Chondrocyte (in vitro differentiated cells): ENCODE data around the gene MFF. TPM values are rescaled to one million over a fixed set of nuclear protein-coding genes. Genes with fewer than 3 reads are reported as not detected.

Experiments
- DNase-seq: peaks from one replicate; pipeline ENCODE4 v3.0.0; 2021; ENCODE audit warnings: mixed read lengths, low spot score
- H3K27ac Mint-ChIP-seq: one replicate; pipeline ENCODE4 v1.8.0; 2021; ENCODE audit warnings: mild to moderate bottlenecking, moderate library complexity, mixed read lengths; ENCODE audit not compliant: unreplicated experiment
- H3K27me3 Mint-ChIP-seq: 2 replicates; pipeline ENCODE4 v1.8.0; 2021; ENCODE audit warnings: low read depth, mixed read lengths
- H3K36me3 Mint-ChIP-seq: 2 replicates; pipeline ENCODE4 v1.8.0; 2021; ENCODE audit warnings: low read depth, mixed read lengths
- H3K4me1 Mint-ChIP-seq: 2 replicates; pipeline ENCODE4 v1.8.0; 2021; ENCODE audit warnings: low read depth, mild to moderate bottlenecking, mixed read lengths
- H3K4me3 Mint-ChIP-seq: one replicate; pipeline ENCODE4 v1.8.0; 2021; ENCODE audit warnings: mild to moderate bottlenecking, moderate library complexity, mixed read lengths; ENCODE audit not compliant: unreplicated experiment
- H3K9me3 Mint-ChIP-seq: 2 replicates; pipeline ENCODE4 v1.8.0; 2021; ENCODE audit warnings: low read depth, mixed read lengths
- CTCF ChIP-seq: fragments of 200-600 bp; sonication (generic); IDR thresholded peaks from 2 replicates; pipeline ENCODE4 v1.5.0; 2021; ENCODE audit warnings: antibody characterized with exemption, mild to moderate bottlenecking, moderate library complexity
- long read RNA-seq: library from polyadenylated mRNA; stranded (forward); transcript quantifications from one replicate; pipeline ENCODE4 v2.0.0, GENCODE V29; 2021
- total RNA-seq: library from RNA; stranded (reverse); gene quantifications from 3 replicates; pipeline ENCODE4 v1.2.1, GENCODE V29; 2021

Gene MFF
- 64.7 to 76.0 TPM (median 66.8 TPM) in 3 replicates for total RNA-seq
- long read RNA-seq, transcript MFF-203 (8 exons, 1,716 nt): minor isoform, 7 of 87 reads
- long read RNA-seq, transcript MFF-201 (9 exons, 2,004 nt): major isoform, 19 of 87 reads
- long read RNA-seq, transcript MFF-205 (7 exons, 1,085 nt): minor isoform, 16 of 87 reads
- long read RNA-seq, partial matches to known transcripts: 0 of 87 reads
- long read RNA-seq, other reads (novel, unspliced or antisense): 35 of 87 reads

- Mint-ChIP-seq H3K4me1 (peaks cover 35% of the 10 kb centered on the region), H3K9me3 (peaks cover 5% of the 10 kb centered on the region), H3K27ac (peak within 1 kb of the TSS; percentile 95), H3K4me3 (peak within 1 kb of the TSS; percentile 89), H3K27me3 (no peaks in the 10 kb centered on the region), H3K36me3 (no peaks in the 10 kb centered on the region)
- DNase-seq: peak; percentile 97
- TF ChIP-seq CTCF: peak; percentile 70
These were observed at the start of gene MFF for GRCh38 chr2:227324995-227325838. MFF (plus strand) TSS chr2:227325251; CDS start chr2:227330666, 5,415 bp downstream.

DNA sequence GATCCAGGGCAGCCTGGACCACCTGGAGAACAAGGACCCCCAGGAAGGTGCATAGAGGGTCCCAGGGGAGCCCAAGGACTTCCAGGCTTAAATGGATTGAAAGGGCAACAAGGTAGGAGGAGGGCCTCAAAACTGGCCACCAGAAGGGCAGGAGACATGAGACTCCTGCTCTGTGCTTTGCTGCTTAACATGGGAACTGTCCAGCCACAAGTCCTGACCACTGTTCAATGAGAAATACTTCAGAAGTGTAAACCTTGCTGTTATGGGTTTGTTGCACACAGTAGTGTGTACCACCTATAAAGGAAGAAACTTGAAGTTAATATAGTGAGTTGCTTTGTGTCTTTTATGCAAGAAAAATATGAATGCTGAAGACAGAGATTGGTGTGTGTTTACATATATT lies 44.2 kb upstream of the MFF start:
- no peak overlapping the region for H3K4me3 Mint-ChIP-seq

DNA sequence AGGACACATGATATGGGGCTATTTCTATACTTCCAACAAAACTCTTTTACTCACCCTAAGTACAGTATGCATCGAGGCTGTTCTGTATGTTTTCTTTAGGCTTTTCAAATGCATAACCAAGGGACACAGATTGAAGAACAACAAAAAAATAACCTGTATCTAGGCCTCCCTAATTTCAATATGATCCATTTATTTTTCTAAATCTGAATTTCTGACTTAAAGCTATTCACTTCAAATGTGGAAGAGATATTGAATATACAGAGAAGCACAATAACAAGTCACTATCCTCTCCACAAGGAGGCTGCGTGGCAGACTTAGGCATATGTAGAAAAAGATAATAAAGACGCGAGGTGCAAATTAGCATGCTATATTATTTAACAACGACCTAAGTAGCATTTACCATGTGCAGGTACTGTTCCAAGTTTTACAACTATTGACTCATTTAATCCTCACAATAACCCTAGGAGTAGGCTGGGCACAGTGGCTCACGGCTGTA lies 39.3 kb upstream of the MFF start:
- no peak overlapping the region for H3K27ac Mint-ChIP-seq
- no peaks in the 10 kb centered on the region for H3K27me3 Mint-ChIP-seq
- H3K36me3 Mint-ChIP-seq: peaks cover 1% of the 10 kb centered on the region
- peaks cover 6% of the 10 kb centered on the region for H3K9me3 Mint-ChIP-seq
- H3K4me3 Mint-ChIP-seq: no peak overlapping the region
- H3K4me1 Mint-ChIP-seq: no peaks in the 10 kb centered on the region
- DNase-seq: no peak
- no peak for TF ChIP-seq CTCF

More for the DNA sequence above, 44.2 kb upstream of the MFF start:
- Mint-ChIP-seq H3K27me3 (no peaks in the 10 kb centered on the region), H3K36me3 (peaks cover 1% of the 10 kb centered on the region), H3K9me3 (peaks cover 6% of the 10 kb centered on the region), H3K27ac (no peak overlapping the region), H3K4me1 (no peaks in the 10 kb centered on the region)
- DNase-seq: no peak
- no peak for TF ChIP-seq CTCF

DNA sequence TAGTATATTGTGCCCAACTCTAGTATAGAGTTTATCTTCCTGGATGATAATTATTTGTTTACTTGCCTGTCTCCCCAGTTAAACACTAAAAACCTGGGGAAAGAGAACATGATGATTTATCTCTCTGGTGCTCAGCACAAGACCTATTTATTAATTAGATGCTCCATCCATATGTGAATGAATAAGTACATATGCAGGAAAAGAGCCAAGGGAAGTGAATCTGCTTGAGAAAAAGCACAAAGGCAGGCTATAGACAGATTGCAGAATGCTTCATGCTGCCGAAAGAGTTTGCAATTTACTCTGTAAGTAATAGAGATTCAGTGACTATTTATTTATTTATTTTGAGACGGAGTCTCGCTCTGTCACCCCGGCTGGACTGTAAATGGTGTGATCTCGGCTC lies 37.3 kb upstream of the MFF start:
- H3K4me3 Mint-ChIP-seq: no peak overlapping the region
- no peaks in the 10 kb centered on the region for H3K4me1 Mint-ChIP-seq
- no peaks in the 10 kb centered on the region for H3K36me3 Mint-ChIP-seq
- no peaks in the 10 kb centered on the region for H3K27me3 Mint-ChIP-seq
- no peak overlapping the region for H3K27ac Mint-ChIP-seq
- peaks cover 4% of the 10 kb centered on the region for H3K9me3 Mint-ChIP-seq
- TF ChIP-seq CTCF: no peak
- DNase-seq: no peak

GRCh38 chr2:227292314-227292713 lies 32.7 kb upstream of the MFF start:
- TF ChIP-seq CTCF: no peak
- Mint-ChIP-seq H3K36me3 (no peaks in the 10 kb centered on the region), H3K9me3 (no peaks in the 10 kb centered on the region), H3K27me3 (no peaks in the 10 kb centered on the region), H3K4me1 (no peaks in the 10 kb centered on the region), H3K4me3 (no peak overlapping the region), H3K27ac (no peak overlapping the region)
- DNase-seq: no peak
